Astrocyte (in vitro differentiated cells and primary cell): ENCODE measurements around the gene NR6A1. TPM values are rescaled to one million over a fixed set of nuclear protein-coding genes. Genes with fewer than 3 reads are reported as not detected.

Experiments used
- DNase-seq: peaks from one replicate; pipeline ENCODE4 v3.0.0-alpha.2; 2010; ENCODE audit warnings: low read depth
- FAIRE-seq: peaks from 2 replicates; lab custom pipeline; 2011; peaks lifted over from hg19 to GRCh38; lab: Jason Lieb, UNC
- H2AFZ ChIP-seq: 2 replicates; pipeline ENCODE4 v1.6.0; 2012; ENCODE audit warnings: low read depth, low read length, inconsistent platforms
- H3K27ac ChIP-seq: 2 replicates; pipeline ENCODE4 v1.5.1; 2011; ENCODE audit warnings: low read depth, low read length, inconsistent platforms
- H3K27me3 ChIP-seq: 2 replicates; pipeline ENCODE4 v1.6.0; 2011; ENCODE audit warnings: low read length, inconsistent platforms; ENCODE audit not compliant: insufficient read depth
- H3K36me3 ChIP-seq: 2 replicates; pipeline ENCODE4 v1.5.1; 2011; ENCODE audit warnings: low read length, inconsistent platforms; ENCODE audit not compliant: insufficient read depth
- H3K4me1 ChIP-seq: 2 replicates; pipeline ENCODE4 v1.5.1; 2011; ENCODE audit warnings: low read length, inconsistent platforms; ENCODE audit not compliant: insufficient read depth
- H3K4me2 ChIP-seq: 2 replicates; pipeline ENCODE4 v1.6.0; 2012; ENCODE audit warnings: low read length, inconsistent platforms
- H3K4me3 ChIP-seq: 2 replicates; pipeline ENCODE4 v1.5.1; 2011; ENCODE audit warnings: low read depth, mild to moderate bottlenecking, low read length, inconsistent platforms; ENCODE audit not compliant: insufficient read depth
- H3K79me2 ChIP-seq: 2 replicates; pipeline ENCODE4 v1.6.0; 2012; ENCODE audit warnings: mild to moderate bottlenecking, low read length, inconsistent platforms; ENCODE audit not compliant: insufficient read depth
- H3K9ac ChIP-seq: 2 replicates; pipeline ENCODE4 v1.6.0; 2012; ENCODE audit warnings: mild to moderate bottlenecking, low read length, inconsistent platforms
- H3K9me3 ChIP-seq: 2 replicates; pipeline ENCODE4 v1.5.1; 2012; ENCODE audit warnings: low read depth, mild to moderate bottlenecking, low read length, inconsistent platforms; ENCODE audit not compliant: insufficient read depth
- H4K20me1 ChIP-seq: 2 replicates; pipeline ENCODE4 v1.6.0; 2012; ENCODE audit warnings: low read length, inconsistent platforms; ENCODE audit not compliant: insufficient read depth
- H3K27ac Mint-ChIP-seq: one replicate; pipeline ENCODE4 v1.8.0; 2021; ENCODE audit warnings: mild to moderate bottlenecking, mixed read lengths; ENCODE audit not compliant: unreplicated experiment
- H3K27me3 Mint-ChIP-seq: one replicate; pipeline ENCODE4 v1.8.0; 2021; ENCODE audit warnings: low read depth, mixed read lengths; ENCODE audit not compliant: unreplicated experiment
- H3K36me3 Mint-ChIP-seq: one replicate; pipeline ENCODE4 v1.8.0; 2021; ENCODE audit warnings: low read depth, mixed read lengths; ENCODE audit not compliant: unreplicated experiment
- H3K4me1 Mint-ChIP-seq: one replicate; pipeline ENCODE4 v1.8.0; 2021; ENCODE audit warnings: low read depth, mixed read lengths; ENCODE audit not compliant: unreplicated experiment
- H3K4me3 Mint-ChIP-seq: one replicate; pipeline ENCODE4 v1.8.0; 2021; ENCODE audit warnings: mild to moderate bottlenecking, moderate library complexity, mixed read lengths; ENCODE audit not compliant: unreplicated experiment
- H3K9me3 Mint-ChIP-seq: one replicate; pipeline ENCODE4 v1.8.0; 2021; ENCODE audit warnings: mild to moderate bottlenecking, mixed read lengths; ENCODE audit not compliant: unreplicated experiment
- EZH2 ChIP-seq: IDR thresholded peaks from 2 replicates; pipeline ENCODE4 v1.6.1; 2012; ENCODE audit warnings: mild to moderate bottlenecking, low read length, inconsistent platforms; ENCODE audit not compliant: insufficient read depth
- total RNA-seq: library from RNA; stranded (reverse); gene quantifications from 2 replicates; pipeline ENCODE4 v1.2.1, GENCODE V29; 2021
- TF ChIP-seq, protein P1 (sequence below): IDR thresholded peaks from 2 replicates; pipeline ENCODE4 v1.5.1; 2011; ENCODE audit warnings: low read depth, mild to moderate bottlenecking, inconsistent platforms, low read length, moderate library complexity; ENCODE audit not compliant: insufficient read depth

The NR6A1 gene
- total RNA-seq, 1 donor from 2014 or later, result 20.8 TPM

DNA sequence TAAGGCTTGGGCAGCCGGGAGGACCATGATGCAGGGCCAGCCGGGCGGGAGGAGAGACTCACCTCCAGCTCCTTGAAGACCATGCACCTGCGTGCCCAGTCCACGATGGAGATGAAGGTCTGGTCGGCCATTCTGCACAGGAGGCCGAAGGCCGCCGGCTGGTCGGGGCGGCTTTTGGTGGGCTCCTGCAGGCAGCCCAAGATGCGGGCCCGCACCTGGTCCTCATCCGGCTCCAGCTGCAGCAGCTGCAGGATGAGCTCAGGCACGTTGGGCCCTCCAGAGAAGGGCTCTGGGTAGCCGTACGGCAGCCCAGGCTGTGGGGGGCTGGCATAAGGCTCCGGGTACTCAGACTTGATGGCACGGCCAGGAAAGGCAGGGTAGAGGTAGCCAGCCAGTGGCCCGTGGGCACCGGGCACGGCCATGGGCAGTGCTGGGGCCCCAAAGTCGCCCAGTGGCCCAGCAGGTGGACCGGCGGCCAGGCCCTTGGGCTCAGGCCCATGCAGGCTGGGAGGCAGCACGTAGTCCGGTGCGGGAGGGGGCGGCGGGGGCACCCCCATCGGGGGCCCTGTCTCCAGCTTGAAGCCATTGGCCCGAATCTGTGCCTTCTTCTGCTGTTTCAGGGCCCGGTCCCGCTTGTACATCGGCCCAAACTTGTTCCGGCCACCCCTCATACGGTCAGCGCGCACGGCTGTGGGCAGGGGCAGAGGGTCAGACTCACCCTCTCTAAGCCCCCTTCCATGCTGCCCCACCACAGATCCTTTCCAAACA, 270.9 kb downstream of the NR6A1 start:
- Histone ChIP-seq H4K20me1 (no peaks in the 10 kb centered on the region), H3K27me3 (peaks cover 51% of the 10 kb centered on the region), H3K79me2 (no peaks in the 10 kb centered on the region), H3K36me3 (no peaks in the 10 kb centered on the region), H3K4me2 (no peak overlapping the region), H3K4me1 (no peaks in the 10 kb centered on the region), H3K9me3 (no peaks in the 10 kb centered on the region), H3K9ac (no peak overlapping the region), H3K27ac (no peak overlapping the region), H2AFZ (no peak overlapping the region), H3K4me3 (no peak overlapping the region)
- peaks cover 73% of the 10 kb centered on the region for H3K27me3 Mint-ChIP-seq
- DNase-seq (no peak), FAIRE-seq (no peak)
- H3K4me1 Mint-ChIP-seq, result peaks cover 3% of the 10 kb centered on the region
- peaks cover 2% of the 10 kb centered on the region for H3K36me3 Mint-ChIP-seq
- no peak for TF ChIP-seq EZH2
- TF ChIP-seq, protein P1, sequence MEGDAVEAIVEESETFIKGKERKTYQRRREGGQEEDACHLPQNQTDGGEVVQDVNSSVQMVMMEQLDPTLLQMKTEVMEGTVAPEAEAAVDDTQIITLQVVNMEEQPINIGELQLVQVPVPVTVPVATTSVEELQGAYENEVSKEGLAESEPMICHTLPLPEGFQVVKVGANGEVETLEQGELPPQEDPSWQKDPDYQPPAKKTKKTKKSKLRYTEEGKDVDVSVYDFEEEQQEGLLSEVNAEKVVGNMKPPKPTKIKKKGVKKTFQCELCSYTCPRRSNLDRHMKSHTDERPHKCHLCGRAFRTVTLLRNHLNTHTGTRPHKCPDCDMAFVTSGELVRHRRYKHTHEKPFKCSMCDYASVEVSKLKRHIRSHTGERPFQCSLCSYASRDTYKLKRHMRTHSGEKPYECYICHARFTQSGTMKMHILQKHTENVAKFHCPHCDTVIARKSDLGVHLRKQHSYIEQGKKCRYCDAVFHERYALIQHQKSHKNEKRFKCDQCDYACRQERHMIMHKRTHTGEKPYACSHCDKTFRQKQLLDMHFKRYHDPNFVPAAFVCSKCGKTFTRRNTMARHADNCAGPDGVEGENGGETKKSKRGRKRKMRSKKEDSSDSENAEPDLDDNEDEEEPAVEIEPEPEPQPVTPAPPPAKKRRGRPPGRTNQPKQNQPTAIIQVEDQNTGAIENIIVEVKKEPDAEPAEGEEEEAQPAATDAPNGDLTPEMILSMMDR, result no peak
- no peak overlapping the region for H3K27ac Mint-ChIP-seq
- H3K4me3 Mint-ChIP-seq, result no peak overlapping the region
- peaks cover 3% of the 10 kb centered on the region for H3K9me3 Mint-ChIP-seq

DNA sequence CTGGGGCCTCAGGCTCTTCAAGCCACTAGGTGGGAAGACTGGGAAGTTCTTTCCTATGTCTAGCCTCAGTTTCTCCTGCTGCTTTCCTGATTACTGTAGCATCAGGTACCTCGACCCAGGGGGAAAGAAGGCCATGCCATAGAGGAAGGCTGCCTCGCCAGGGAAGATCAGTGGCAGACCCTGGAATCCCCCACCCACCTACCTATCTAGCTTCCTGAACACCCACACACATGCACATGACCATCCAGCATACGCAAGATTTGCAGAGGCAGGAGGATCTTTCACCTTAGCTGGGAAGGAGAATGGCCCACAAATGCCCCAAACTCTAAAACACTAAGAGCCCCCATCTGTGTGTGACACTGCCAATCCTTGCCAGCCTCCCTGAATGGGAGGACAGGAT, 271.9 kb downstream of the NR6A1 start:
- H3K27me3 ChIP-seq, result peaks cover 44% of the 10 kb centered on the region

More for the DNA sequence above, 271.9 kb downstream of the NR6A1 start:
- no peaks in the 10 kb centered on the region for H4K20me1 ChIP-seq
- DNase-seq, result no peak
- no peak for TF ChIP-seq EZH2
- TF ChIP-seq, protein P1, result no peak
- H3K27ac ChIP-seq, result no peak overlapping the region
- no peaks in the 10 kb centered on the region for H3K36me3 ChIP-seq
- H3K4me2 ChIP-seq, result no peak overlapping the region
- no peaks in the 10 kb centered on the region for H3K4me1 ChIP-seq
- no peak overlapping the region for H3K4me3 ChIP-seq
- Mint-ChIP-seq H3K36me3 (peaks cover 2% of the 10 kb centered on the region), H3K4me3 (no peak overlapping the region), H3K27ac (no peak overlapping the region), H3K9me3 (peaks cover 3% of the 10 kb centered on the region), H3K4me1 (peaks cover 3% of the 10 kb centered on the region), H3K27me3 (peaks cover 79% of the 10 kb centered on the region)
- H3K79me2 ChIP-seq, result no peaks in the 10 kb centered on the region
- H3K9ac ChIP-seq, result no peak overlapping the region
- no peak overlapping the region for H2AFZ ChIP-seq
- no peaks in the 10 kb centered on the region for H3K9me3 ChIP-seq
- FAIRE-seq, result no peak
